Measurements from ENCODE around the gene CACNA1D.
A peak's percentile ranks its signal among the peaks of the same experiment; 100 is the strongest.

The CACNA1D gene

GRCh38 chr3:53750253-53751210 lies 256.1 kb downstream of the CACNA1D start:
- no peak for DNase-seq (ENCODE audit: low read depth)

GRCh38 chr3:53753518-53754183 lies 259.2 kb downstream of the CACNA1D start:
- DNase-seq (ENCODE audit: low read depth): no peak

- no peak for DNase-seq (ENCODE audit: low read depth)
Measured at GRCh38 chr3:53754325-53754724, 259.9 kb downstream of the CACNA1D start.

GRCh38 chr3:53758846-53759245 lies 264.4 kb downstream of the CACNA1D start:
- DNase-seq (ENCODE audit: low read depth): no peak

GRCh38 chr3:53763353-53763752 lies 268.9 kb downstream of the CACNA1D start:
- DNase-seq (ENCODE audit: low read depth): no peak

GRCh38 chr3:53764026-53764775 lies 269.8 kb downstream of the CACNA1D start:
- no peak for DNase-seq (ENCODE audit: low read depth)

- DNase-seq (ENCODE audit: low read depth): no peak
Measured at GRCh38 chr3:53765753-53766152, 271.3 kb downstream of the CACNA1D start.

GRCh38 chr3:53766706-53767105 lies 272.3 kb downstream of the CACNA1D start:
- no peak for DNase-seq (ENCODE audit: low read depth)

GRCh38 chr3:53768478-53769459 lies 274.4 kb downstream of the CACNA1D start:
- no peak for DNase-seq (ENCODE audit: low read depth)

- no peak for DNase-seq (ENCODE audit: low read depth)
Measured at GRCh38 chr3:53772562-53772961, 278.2 kb downstream of the CACNA1D start.

GRCh38 chr3:53773021-53773436 lies 278.6 kb downstream of the CACNA1D start:
- DNase-seq (ENCODE audit: low read depth): no peak

GRCh38 chr3:53773611-53774368 lies 279.4 kb downstream of the CACNA1D start:
- DNase-seq (ENCODE audit: low read depth): peak; percentile 87

GRCh38 chr3:53774414-53774813 lies 280.0 kb downstream of the CACNA1D start:
- DNase-seq (ENCODE audit: low read depth): no peak

- no peak for DNase-seq (ENCODE audit: low read depth)
Measured at GRCh38 chr3:53775018-53775417, 280.6 kb downstream of the CACNA1D start.

- no peak for DNase-seq (ENCODE audit: low read depth)
Measured at GRCh38 chr3:53775834-53776251, 281.4 kb downstream of the CACNA1D start.

- peak; percentile 74 for DNase-seq (ENCODE audit: low read depth)
Measured at GRCh38 chr3:53776494-53777101, 282.2 kb downstream of the CACNA1D start.

- no peak for DNase-seq (ENCODE audit: low read depth)
Measured at GRCh38 chr3:53777468-53777867, 283.1 kb downstream of the CACNA1D start.

GRCh38 chr3:53778153-53778552 lies 283.7 kb downstream of the CACNA1D start:
- no peak for DNase-seq (ENCODE audit: low read depth)

- no peak for DNase-seq (ENCODE audit: low read depth)
Measured at GRCh38 chr3:53780171-53780570, 285.8 kb downstream of the CACNA1D start.

GRCh38 chr3:53780806-53781205 lies 286.4 kb downstream of the CACNA1D start:
- no peak for DNase-seq (ENCODE audit: low read depth)

Data from GM04504 (cell line).